GM13977 (cell line): ENCODE results near the gene HIVEP2.

Source experiments
- DNase-seq: peaks from one replicate; pipeline ENCODE4 v3.0.0; 2012; ENCODE audit warnings: low spot score
- CTCF ChIP-seq: IDR thresholded peaks from 2 replicates; pipeline ENCODE4 v1.5.1; 2012; ENCODE audit warnings: mild to moderate bottlenecking, control low read depth; ENCODE audit not compliant: insufficient read depth; ENCODE audit errors: extremely low read depth, missing control alignments
- in situ Hi-C: fragments of 300-500 bp; cut with MboI; formaldehyde crosslinking; loops from one replicate; pipeline ENCODE4 v1.12.0; 2022; ENCODE audit warnings: low sequenced_read_pairs, low pct_unique_long_range_greater_than_20kb, mixed read lengths, inconsistent platforms; ENCODE audit not compliant: unreplicated experiment

Gene HIVEP2

GRCh38 chr6:142881761-142882160, 63.2 kb downstream of the HIVEP2 start:
- DNase-seq = no peak
- in situ Hi-C loops = no loop called here
- TF ChIP-seq CTCF = no peak

- in situ Hi-C loops = no loop called here
- DNase-seq = no peak
- TF ChIP-seq CTCF = no peak
Measured at GRCh38 chr6:142881290-142881689, 63.7 kb downstream of the HIVEP2 start.

GRCh38 chr6:142880201-142880600, 64.8 kb downstream of the HIVEP2 start:
- in situ Hi-C loops = no loop called here
- no peak for DNase-seq
- TF ChIP-seq CTCF = no peak

- in situ Hi-C loops = no loop called here
- TF ChIP-seq CTCF = no peak
- DNase-seq = no peak
Measured at GRCh38 chr6:142879527-142879926, 65.4 kb downstream of the HIVEP2 start.

GRCh38 chr6:142879076-142879475, 65.9 kb downstream of the HIVEP2 start:
- TF ChIP-seq CTCF = no peak
- no peak for DNase-seq
- in situ Hi-C loops = no loop called here

- TF ChIP-seq CTCF = no peak
- DNase-seq = no peak
- in situ Hi-C loops = no loop called here
Measured at GRCh38 chr6:142878407-142878806, 66.6 kb downstream of the HIVEP2 start.

GRCh38 chr6:142874676-142875075, 70.3 kb downstream of the HIVEP2 start:
- TF ChIP-seq CTCF = no peak
- in situ Hi-C loops = no loop called here
- DNase-seq = no peak
